CD4-positive, alpha-beta T cell treated with Interleukin-15 for 1 hour (primary cell): ENCODE results near the gene ENDOG.

ENCODE experiments used
- DNase-seq: peaks from one replicate; pipeline ENCODE4 v3.0.0-alpha.2; 2020

The ENDOG gene

GRCh38 chr9:128802482-128802881 is 15.8 kb upstream of the ENDOG start:
- no peak for DNase-seq

- no peak for DNase-seq
These were observed 12.6 kb upstream of the ENDOG start for GRCh38 chr9:128805661-128806060.

- DNase-seq, result no peak
These were observed 10.5 kb upstream of the ENDOG start for GRCh38 chr9:128807827-128808226.

- DNase-seq, result no peak
These were observed 9.8 kb upstream of the ENDOG start for GRCh38 chr9:128808543-128808942.

GRCh38 chr9:128809036-128809599 is 9.2 kb upstream of the ENDOG start:
- DNase-seq, result no peak

- no peak for DNase-seq
These were observed 8.5 kb upstream of the ENDOG start for GRCh38 chr9:128809831-128810230.

- no peak for DNase-seq
These were observed 7.4 kb upstream of the ENDOG start for GRCh38 chr9:128810873-128811272.

GRCh38 chr9:128818839-128819715 is 777 bp downstream of the ENDOG start:
- peak; percentile 38 for DNase-seq

GRCh38 chr9:128819716-128820664 is 1.7 kb downstream of the ENDOG start:
- no peak for DNase-seq

GRCh38 chr9:128820665-128821583 is 2.6 kb downstream of the ENDOG start:
- DNase-seq, result no peak

GRCh38 chr9:128821584-128822406 is 3.5 kb downstream of the ENDOG start:
- no peak for DNase-seq

GRCh38 chr9:128822407-128823042 is 4.2 kb downstream of the ENDOG start:
- no peak for DNase-seq

- DNase-seq, result no peak
These were observed 5.1 kb downstream of the ENDOG start for GRCh38 chr9:128823362-128823902.

GRCh38 chr9:128823903-128824406 is 5.7 kb downstream of the ENDOG start:
- DNase-seq, result no peak

GRCh38 chr9:128824911-128825310 is 6.6 kb downstream of the ENDOG start:
- no peak for DNase-seq

- DNase-seq, result no peak
These were observed 7.8 kb downstream of the ENDOG start for GRCh38 chr9:128825923-128826700.

GRCh38 chr9:128828267-128828666 is 10.0 kb downstream of the ENDOG start:
- DNase-seq, result no peak

- DNase-seq, result no peak
These were observed 10.6 kb downstream of the ENDOG start for GRCh38 chr9:128828719-128829452.
